Ectodermal cell (in vitro differentiated cells): ENCODE data around the gene NR2C2.

Source experiments
- H3K27ac ChIP-seq: 2 replicates; pipeline ENCODE4 v1.7.0; 2013; ENCODE audit warnings: mild to moderate bottlenecking, low read depth, low read length; ENCODE audit not compliant: insufficient read depth, poor library complexity, severe bottlenecking
- H3K27me3 ChIP-seq: 2 replicates; pipeline ENCODE4 v1.7.0; 2013; ENCODE audit warnings: mild to moderate bottlenecking, low read length; ENCODE audit not compliant: insufficient read depth, control insufficient read depth, poor library complexity, severe bottlenecking
- H3K36me3 ChIP-seq: one replicate; pipeline ENCODE4 v1.7.0; 2013; ENCODE audit warnings: low read length; ENCODE audit not compliant: control insufficient read depth, insufficient read depth
- H3K4me1 ChIP-seq: one replicate; pipeline ENCODE4 v1.7.0; 2013; ENCODE audit warnings: low read length; ENCODE audit not compliant: control insufficient read depth, insufficient read depth
- H3K4me3 ChIP-seq: 2 replicates; pipeline ENCODE4 v1.7.0; 2013; ENCODE audit warnings: low read depth, low read length, control low read depth; ENCODE audit not compliant: insufficient read depth
- H3K9me3 ChIP-seq: 2 replicates; pipeline ENCODE4 v1.7.0; 2013; ENCODE audit warnings: mild to moderate bottlenecking, low read length, moderate library complexity; ENCODE audit not compliant: control insufficient read depth
- WGBS, 2 experiments: methylation state at CpG; one replicate each; pipeline ENCODE4 v1.1.7; 2013; ENCODE audit warnings: missing lambda C conversion rate in 2 of 2; 5-methylcytosine and 5-hydroxymethylcytosine counted together

Gene NR2C2

GRCh38 chr3:15092686-15093085 is 145.3 kb downstream of the NR2C2 start:
- H3K27me3 ChIP-seq, result no peaks in the 10 kb centered on the region
- no peak overlapping the region for H3K27ac ChIP-seq
- H3K36me3 ChIP-seq, result peaks cover 17% of the 10 kb centered on the region
- no peaks in the 10 kb centered on the region for H3K9me3 ChIP-seq
- no peak overlapping the region for H3K4me3 ChIP-seq
- H3K4me1 ChIP-seq, result peaks cover 2% of the 10 kb centered on the region
- 89 to 92% methylated on average over 1 of the region's 1 CpG for whole genome bisulfite sequencing, 2 experiments

- H3K27me3 ChIP-seq, result no peaks in the 10 kb centered on the region
- H3K36me3 ChIP-seq, result peaks cover 17% of the 10 kb centered on the region
- H3K27ac ChIP-seq, result no peak overlapping the region
- no peaks in the 10 kb centered on the region for H3K9me3 ChIP-seq
- no peak overlapping the region for H3K4me3 ChIP-seq
- WGBS, 2 experiments, result 94 to 96% methylated on average over 5 of the region's 5 CpGs
- peaks cover 6% of the 10 kb centered on the region for H3K4me1 ChIP-seq
These were observed 146.9 kb downstream of the NR2C2 start for GRCh38 chr3:15094187-15094875.

GRCh38 chr3:15096046-15096445 is 148.7 kb downstream of the NR2C2 start:
- no peak overlapping the region for H3K27ac ChIP-seq
- 96 to 99% methylated on average over 3 of the region's 3 CpGs for WGBS, 2 experiments
- H3K36me3 ChIP-seq, result peaks cover 6% of the 10 kb centered on the region
- H3K4me3 ChIP-seq, result no peak overlapping the region
- no peaks in the 10 kb centered on the region for H3K27me3 ChIP-seq
- H3K4me1 ChIP-seq, result peaks cover 6% of the 10 kb centered on the region
- no peaks in the 10 kb centered on the region for H3K9me3 ChIP-seq

GRCh38 chr3:15097891-15098290 is 150.5 kb downstream of the NR2C2 start:
- Histone ChIP-seq H3K9me3 (no peaks in the 10 kb centered on the region), H3K4me1 (peaks cover 6% of the 10 kb centered on the region), H3K4me3 (peak overlapping the region; percentile 72), H3K27ac (no peak overlapping the region), H3K36me3 (peaks cover 6% of the 10 kb centered on the region), H3K27me3 (no peaks in the 10 kb centered on the region)
- WGBS, 2 experiments, result 69 to 73% methylated on average over 6 of the region's 6 CpGs
